ENCODE measurements around the gene BLOC1S1. TPM values are rescaled to one million over a fixed set of nuclear protein-coding genes. Genes with fewer than 3 reads are reported as not detected.

The BLOC1S1 gene
- total and polyA plus RNA-seq, 2 of the 4 experiments (the other 2 are of a cell fraction) = 128 to 285 TPM

DNA sequence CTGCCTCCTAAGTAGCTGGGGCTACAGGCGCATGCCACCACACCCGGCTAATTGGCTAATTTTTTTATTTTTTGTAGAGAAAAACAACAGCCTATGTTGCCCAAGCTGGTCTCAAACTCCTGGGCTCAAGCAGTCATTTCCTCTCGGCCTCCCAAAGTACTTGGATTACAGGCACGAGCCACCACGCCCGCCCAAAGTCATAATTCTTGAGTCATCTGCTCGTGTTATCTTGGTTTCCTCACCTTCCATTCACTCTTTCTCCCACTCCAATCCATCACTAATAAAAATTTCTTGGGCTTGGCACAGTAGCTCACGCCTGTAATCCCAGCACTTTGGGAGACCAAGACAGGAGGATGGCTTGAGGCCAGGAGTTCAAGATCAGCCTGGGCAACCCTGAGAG lies 40.2 kb upstream of the BLOC1S1 start:
- Histone ChIP-seq H4K91ac (ENCODE audit: insufficient read depth, low read depth, low read length) (no peak overlapping the region), H3K9me3 (ENCODE audit: control insufficient read depth, insufficient read depth, low read length) (no peaks in the 10 kb centered on the region), H2BK120ac (ENCODE audit: low read depth, low read length) (no peak overlapping the region), H2AFZ (replicated peaks; ENCODE audit: low read length, poor library complexity) (no peak overlapping the region), H2BK5ac (ENCODE audit: low read depth, low read length, poor library complexity, severe bottlenecking) (no peak overlapping the region), H3K14ac (replicated peaks; ENCODE audit: low read depth, low read length) (no peak overlapping the region), H3K27ac (ENCODE audit: insufficient read depth, low read length) (no peak overlapping the region), H3K79me1 (ENCODE audit: low read depth in 1 of 2, low read length in 2 of 2) (no peaks in the 10 kb centered on the region), H3K4me3 (ENCODE audit: insufficient read depth, low read depth, low read length) (no peak overlapping the region), H3K36me3 (ENCODE audit: control insufficient read depth, insufficient read depth, low read length) (no peaks in the 10 kb centered on the region), H2BK15ac (ENCODE audit: low read depth, low read length) (no peak overlapping the region), H2BK20ac (ENCODE audit: low read depth, low read length) (no peak overlapping the region), H3K56ac (ENCODE audit: extremely low read depth, insufficient read depth, low read length) (no peak overlapping the region), H3K9ac (ENCODE audit: low read depth, low read length) (no peak overlapping the region), H3K9me1 (ENCODE audit: insufficient read depth, low read length) (no peaks in the 10 kb centered on the region), H3K4me2 (ENCODE audit: low read depth, low read length) (no peak overlapping the region), H3K4ac (ENCODE audit: low read depth, low read length) (no peak overlapping the region), H2AK9ac (replicated peaks; ENCODE audit: low read depth, low read length, poor library complexity) (no peak overlapping the region), H3K23ac (ENCODE audit: low read depth, low read length) (no peak overlapping the region), H4K8ac (ENCODE audit: low read depth in 2 of 2, low read length in 2 of 2) (no peak overlapping the region), H4K5ac (ENCODE audit: low read depth, low read length) (no peak overlapping the region), H4K20me1 (ENCODE audit: insufficient read depth, low read length) (no peaks in the 10 kb centered on the region), H3K4me1 (ENCODE audit: control insufficient read depth, insufficient read depth, low read length) (no peaks in the 10 kb centered on the region), H2AK5ac (ENCODE audit: low read depth, low read length) (no peak overlapping the region), H3K27me3 (ENCODE audit: control insufficient read depth, insufficient read depth, low read length) (peaks cover 4% of the 10 kb centered on the region), H3K18ac (ENCODE audit: low read depth, low read length) (no peak overlapping the region)
- ChIA-PET POLR2A (ENCODE audit: unreplicated experiment) (no interaction called here), CTCF (interaction anchor here (0.6 to 1.1 kb wide), 3 partner anchors 19 to 54 kb away, joined by 3 read pairs; no protein-coding TSS in a partner anchor)
- in situ Hi-C loops (cut with MboI; ENCODE audit: low sequenced_read_pairs) (no loop called here), dilution Hi-C loops (cut with HindIII; ENCODE audit: low sequenced_read_pairs, unreplicated experiment) (no loop called here), intact Hi-C loops (cut with micrococcal nuclease) (no loop called here)
- no TSS peak for BruUV-seq (replicated peaks)
- DNase-seq = no peak
- TF ChIP-seq, protein P1, sequence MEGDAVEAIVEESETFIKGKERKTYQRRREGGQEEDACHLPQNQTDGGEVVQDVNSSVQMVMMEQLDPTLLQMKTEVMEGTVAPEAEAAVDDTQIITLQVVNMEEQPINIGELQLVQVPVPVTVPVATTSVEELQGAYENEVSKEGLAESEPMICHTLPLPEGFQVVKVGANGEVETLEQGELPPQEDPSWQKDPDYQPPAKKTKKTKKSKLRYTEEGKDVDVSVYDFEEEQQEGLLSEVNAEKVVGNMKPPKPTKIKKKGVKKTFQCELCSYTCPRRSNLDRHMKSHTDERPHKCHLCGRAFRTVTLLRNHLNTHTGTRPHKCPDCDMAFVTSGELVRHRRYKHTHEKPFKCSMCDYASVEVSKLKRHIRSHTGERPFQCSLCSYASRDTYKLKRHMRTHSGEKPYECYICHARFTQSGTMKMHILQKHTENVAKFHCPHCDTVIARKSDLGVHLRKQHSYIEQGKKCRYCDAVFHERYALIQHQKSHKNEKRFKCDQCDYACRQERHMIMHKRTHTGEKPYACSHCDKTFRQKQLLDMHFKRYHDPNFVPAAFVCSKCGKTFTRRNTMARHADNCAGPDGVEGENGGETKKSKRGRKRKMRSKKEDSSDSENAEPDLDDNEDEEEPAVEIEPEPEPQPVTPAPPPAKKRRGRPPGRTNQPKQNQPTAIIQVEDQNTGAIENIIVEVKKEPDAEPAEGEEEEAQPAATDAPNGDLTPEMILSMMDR (conservative IDR thresholded peaks at IDR 0.05; ENCODE audit: low read depth, low read length) = no peak
- TF ChIP-seq, protein P2, sequence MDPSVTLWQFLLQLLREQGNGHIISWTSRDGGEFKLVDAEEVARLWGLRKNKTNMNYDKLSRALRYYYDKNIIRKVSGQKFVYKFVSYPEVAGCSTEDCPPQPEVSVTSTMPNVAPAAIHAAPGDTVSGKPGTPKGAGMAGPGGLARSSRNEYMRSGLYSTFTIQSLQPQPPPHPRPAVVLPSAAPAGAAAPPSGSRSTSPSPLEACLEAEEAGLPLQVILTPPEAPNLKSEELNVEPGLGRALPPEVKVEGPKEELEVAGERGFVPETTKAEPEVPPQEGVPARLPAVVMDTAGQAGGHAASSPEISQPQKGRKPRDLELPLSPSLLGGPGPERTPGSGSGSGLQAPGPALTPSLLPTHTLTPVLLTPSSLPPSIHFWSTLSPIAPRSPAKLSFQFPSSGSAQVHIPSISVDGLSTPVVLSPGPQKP (IDR thresholded peaks at IDR 0.05; ENCODE audit: borderline replicate concordance, low read depth, low read length) = no peak
- TF ChIP-seq BHLHE40 (IDR thresholded peaks at IDR 0.05; ENCODE audit: low read depth, low read length) = no peak
- no peak for TF ChIP-seq CHD1 (IDR thresholded peaks at IDR 0.05; ENCODE audit: low read depth, low read length)
- no peak for TF ChIP-seq SMC3 (IDR thresholded peaks at IDR 0.05; ENCODE audit: low read depth, low read length)
- no peak for TF ChIP-seq NFE2L2 (IDR thresholded peaks at IDR 0.05; ENCODE audit: low read depth, low read length)
- no peak for TF ChIP-seq POLR2A (IDR thresholded peaks at IDR 0.05; ENCODE audit: low read depth, low read length)
- no peak for TF ChIP-seq MAZ (IDR thresholded peaks at IDR 0.05; ENCODE audit: borderline replicate concordance, low read depth, low read length)
- TF ChIP-seq MXI1 (IDR thresholded peaks at IDR 0.05; ENCODE audit: borderline replicate concordance, low read depth, low read length) = no peak
- TF ChIP-seq RAD21 (IDR thresholded peaks at IDR 0.05; ENCODE audit: low read length) = no peak
- TF ChIP-seq MAFK (IDR thresholded peaks at IDR 0.05; ENCODE audit: low read depth, low read length) = no peak
- TF ChIP-seq RFX5 (IDR thresholded peaks at IDR 0.05; ENCODE audit: low read depth, low read length) = no peak
- no peak for TF ChIP-seq FOS (IDR thresholded peaks at IDR 0.05; ENCODE audit: low read depth, low read length)
- WGBS, 2 experiments (ENCODE audit: extremely low coverage in 2 of 2, insufficient read length in 1 of 2) = 65% methylated on average over 6 of the region's 8 CpGs; no CpG with 5 or more reads in 1 of the 2 experiments
- ATAC-seq (ENCODE audit: low read depth) = no peak

Measured in IMR-90 (cell line).